AG04450 (cell line): Measurements from ENCODE around the gene MRTO4. TPM values are rescaled to one million over a fixed set of nuclear protein-coding genes. Genes with fewer than 3 reads are reported as not detected.
"Not testable (repeated sequence)": the region's sequence is repeated elsewhere in the genome, so short reads cannot be mapped to it uniquely, and the experiment has no call there.

ENCODE experiments used
- CTCF ChIA-PET: fragments of 300-600, 350-600 bp; formaldehyde crosslinking; extraction: SDS; loops from one replicate; lab custom pipeline; 2022; ENCODE audit warnings: antibody characterized with exemption, inconsistent platforms; lab: Charles Lee
- POLR2A ChIA-PET: fragments of 350-600 bp; formaldehyde crosslinking; extraction: SDS; loops from one replicate; lab custom pipeline; 2021; ENCODE audit warnings: antibody characterized with exemption, inconsistent platforms; lab: Yijun Ruan, JAX
- DNase-seq: peaks from one replicate; pipeline ENCODE4 v3.0.0-alpha.2; 2011; ENCODE audit warnings: low read depth, low spot score
- H3K27ac ChIP-seq: one replicate; pipeline ENCODE4 v1.5.1; 2012; ENCODE audit warnings: low read depth, low read length, control low read depth
- H3K27me3 ChIP-seq: one replicate; pipeline ENCODE4 v1.6.0; 2012; ENCODE audit warnings: low read length; ENCODE audit not compliant: control insufficient read depth, insufficient read depth
- H3K4me3 ChIP-seq: 2 replicates; pipeline ENCODE4 v1.5.1; 2011; ENCODE audit warnings: mild to moderate bottlenecking, low read depth, low read length, control low read depth
- H3K9me3 ChIP-seq: 2 replicates; pipeline ENCODE4 v1.5.1; 2012; ENCODE audit warnings: low read length; ENCODE audit not compliant: control insufficient read depth, insufficient read depth
- polyA plus RNA-seq: library from polyadenylated mRNA; depleted of rRNA; stranded (reverse); fragments of >200 nt; gene quantifications from 2 replicates; pipeline ENCODE4 v1.2.3, GENCODE V29; 2011
- TF ChIP-seq, protein P1 (sequence below): IDR thresholded peaks from 2 replicates; pipeline ENCODE4 v1.5.1; 2011; ENCODE audit warnings: low read depth, low read length, control low read depth, inconsistent platforms

The MRTO4 gene
- polyA plus RNA-seq, 1 experiment: 30.8 TPM

DNA sequence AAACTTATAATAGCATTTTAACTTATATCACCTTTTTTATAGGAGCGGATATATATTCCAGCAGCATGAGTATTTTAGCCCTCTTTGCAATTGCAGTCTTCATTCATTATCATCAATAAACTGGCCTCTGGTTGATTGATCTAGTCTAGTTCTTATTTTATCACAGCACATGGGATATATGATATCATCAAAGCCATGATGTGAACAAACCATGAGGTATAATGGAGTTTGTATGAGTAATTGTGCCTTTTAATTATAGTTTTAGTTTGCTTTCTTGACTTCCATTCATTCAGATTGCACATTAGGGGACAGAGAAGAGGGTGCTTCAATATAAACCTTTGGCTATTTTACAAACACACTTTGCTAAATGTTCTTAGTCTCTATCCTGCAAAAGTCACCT lies 38.0 kb upstream of the MRTO4 start:
- POLR2A ChIA-PET: no interaction called here
- TF ChIP-seq, protein P1, sequence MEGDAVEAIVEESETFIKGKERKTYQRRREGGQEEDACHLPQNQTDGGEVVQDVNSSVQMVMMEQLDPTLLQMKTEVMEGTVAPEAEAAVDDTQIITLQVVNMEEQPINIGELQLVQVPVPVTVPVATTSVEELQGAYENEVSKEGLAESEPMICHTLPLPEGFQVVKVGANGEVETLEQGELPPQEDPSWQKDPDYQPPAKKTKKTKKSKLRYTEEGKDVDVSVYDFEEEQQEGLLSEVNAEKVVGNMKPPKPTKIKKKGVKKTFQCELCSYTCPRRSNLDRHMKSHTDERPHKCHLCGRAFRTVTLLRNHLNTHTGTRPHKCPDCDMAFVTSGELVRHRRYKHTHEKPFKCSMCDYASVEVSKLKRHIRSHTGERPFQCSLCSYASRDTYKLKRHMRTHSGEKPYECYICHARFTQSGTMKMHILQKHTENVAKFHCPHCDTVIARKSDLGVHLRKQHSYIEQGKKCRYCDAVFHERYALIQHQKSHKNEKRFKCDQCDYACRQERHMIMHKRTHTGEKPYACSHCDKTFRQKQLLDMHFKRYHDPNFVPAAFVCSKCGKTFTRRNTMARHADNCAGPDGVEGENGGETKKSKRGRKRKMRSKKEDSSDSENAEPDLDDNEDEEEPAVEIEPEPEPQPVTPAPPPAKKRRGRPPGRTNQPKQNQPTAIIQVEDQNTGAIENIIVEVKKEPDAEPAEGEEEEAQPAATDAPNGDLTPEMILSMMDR: no peak

DNA sequence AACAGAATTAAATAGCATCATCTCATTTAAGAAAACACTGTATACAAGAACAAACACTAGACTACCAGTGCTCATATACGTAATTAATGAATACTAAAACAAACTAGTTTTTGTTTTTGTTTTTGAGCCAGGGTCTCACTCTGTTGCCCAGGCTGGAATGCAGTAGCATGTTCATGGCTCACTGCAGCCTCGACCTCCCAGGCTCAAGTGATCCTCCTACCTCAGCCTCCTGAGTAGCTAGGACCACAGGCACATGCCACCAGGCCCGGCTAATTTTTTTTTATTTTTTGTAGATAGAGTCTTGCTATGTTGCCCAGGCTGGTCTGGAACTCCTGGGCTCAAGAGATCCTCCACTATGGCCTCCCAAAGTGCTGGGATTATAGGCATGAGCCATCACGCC lies 35.0 kb upstream of the MRTO4 start:
- POLR2A ChIA-PET, H3K27ac ChIP-seq, DNase-seq, H3K9me3 ChIP-seq, H3K4me3 ChIP-seq, H3K27me3 ChIP-seq: not testable (repeated sequence)
- CTCF ChIA-PET: interaction anchor here (1.5 kb wide), 1 partner anchor 37 kb away, joined by 3 read pairs; no protein-coding TSS in a partner anchor

More for the DNA sequence above, 38.0 kb upstream of the MRTO4 start:
- Histone ChIP-seq H3K9me3 (no peaks in the 10 kb centered on the region), H3K4me3 (no peak overlapping the region), H3K27ac (no peak overlapping the region), H3K27me3 (no peaks in the 10 kb centered on the region)
- DNase-seq: no peak
- CTCF ChIA-PET: no interaction called here

DNA sequence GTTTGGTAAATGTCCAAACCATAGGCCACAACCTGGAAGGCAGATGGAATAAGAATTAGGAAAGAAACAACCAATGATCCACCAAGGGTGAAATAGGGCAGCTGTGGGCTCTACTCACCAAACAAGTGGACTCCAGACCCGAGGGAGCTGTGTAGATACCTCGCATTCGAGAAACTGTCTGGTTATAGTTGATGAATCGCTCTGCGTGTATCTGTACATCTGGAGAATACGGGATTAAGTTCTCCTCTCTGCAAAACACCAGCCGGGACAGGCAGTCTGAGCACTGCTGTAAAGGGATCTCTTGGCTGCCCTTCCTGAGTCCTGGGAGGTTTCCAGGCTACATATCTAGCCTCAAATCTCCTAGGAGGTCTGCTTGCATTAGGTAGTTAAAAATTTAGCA lies 32.2 kb upstream of the MRTO4 start:
- Histone ChIP-seq H3K27ac (peak overlapping the region; percentile 31), H3K9me3 (no peaks in the 10 kb centered on the region), H3K4me3 (no peak overlapping the region), H3K27me3 (no peaks in the 10 kb centered on the region)
- TF ChIP-seq, protein P1: no peak
- no peak for DNase-seq
- CTCF ChIA-PET: interaction anchor here (1.4 kb wide), 1 partner anchor 21 kb away, joined by 4 read pairs; no protein-coding TSS in a partner anchor
- POLR2A ChIA-PET: interaction anchor here (1.1 kb wide), 1 partner anchor 9 kb away, joined by 5 read pairs; no protein-coding TSS in a partner anchor

DNA sequence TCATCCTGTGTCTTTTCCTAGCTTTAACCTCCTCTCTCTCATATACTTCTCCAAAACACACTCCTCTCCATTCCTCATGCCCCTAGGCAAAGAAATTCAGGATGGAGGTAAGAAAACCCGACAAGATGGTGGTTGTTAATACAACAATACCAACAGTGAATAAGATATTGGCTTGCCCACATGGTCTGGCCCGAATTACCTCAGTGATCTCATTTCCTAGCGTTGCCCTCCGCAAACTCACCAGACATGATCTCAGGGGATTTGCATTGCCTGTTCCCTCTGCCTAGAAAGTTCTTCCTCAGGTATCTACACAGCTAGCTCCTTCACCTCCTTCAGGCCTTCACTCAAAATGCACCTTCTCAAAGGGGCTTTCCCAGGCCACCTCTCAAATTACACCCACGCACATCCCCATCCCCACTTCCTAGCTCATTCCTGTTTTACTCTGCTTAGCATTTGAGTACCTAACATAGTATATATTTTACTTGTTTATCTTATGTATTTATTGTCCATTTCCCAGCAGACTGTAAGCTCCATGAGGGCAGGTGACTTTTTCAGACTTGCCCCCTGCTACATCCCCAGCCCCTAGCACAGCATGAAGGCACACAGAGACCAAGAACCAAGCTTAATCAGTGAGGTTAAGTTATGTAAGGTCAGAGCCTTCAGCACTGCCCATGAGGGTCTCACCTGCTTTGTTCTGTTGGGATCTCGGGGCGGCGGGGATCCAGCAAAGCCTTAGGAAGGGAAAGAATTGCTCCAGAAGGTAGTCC lies 31.3 kb upstream of the MRTO4 start:
- DNase-seq: no peak
- ChIA-PET POLR2A (interaction anchor here (1.1 kb wide), 1 partner anchor 9 kb away, joined by 5 read pairs; no protein-coding TSS in a partner anchor), CTCF (interaction anchor here (1.4 kb wide), 1 partner anchor 20 kb away, joined by 4 read pairs; no protein-coding TSS in a partner anchor)
- TF ChIP-seq, protein P1: no peak
- Histone ChIP-seq H3K9me3 (no peaks in the 10 kb centered on the region), H3K27me3 (no peaks in the 10 kb centered on the region), H3K27ac (peak overlapping the region; percentile 65), H3K4me3 (no peak overlapping the region)

DNA sequence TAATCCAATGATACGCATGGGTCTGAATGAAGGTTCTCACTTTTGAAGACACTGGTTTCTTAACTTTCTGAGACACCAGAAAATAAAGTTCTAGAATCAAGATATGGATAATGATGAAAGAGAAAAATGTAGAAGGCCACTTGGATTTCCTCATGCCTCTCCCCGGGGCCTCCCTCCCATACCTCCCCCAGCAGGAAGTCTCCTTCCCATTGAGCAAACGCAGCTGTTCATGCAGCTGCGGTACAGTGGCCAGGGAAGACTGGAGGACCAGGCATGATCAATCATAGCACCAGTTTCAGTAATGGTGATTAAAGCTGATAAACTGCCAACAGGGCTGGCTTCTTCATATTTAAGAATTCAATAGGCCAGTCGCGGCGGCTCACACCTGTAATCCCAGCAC lies 30.6 kb upstream of the MRTO4 start:
- Histone ChIP-seq H3K9me3 (no peaks in the 10 kb centered on the region), H3K4me3 (no peak overlapping the region), H3K27me3 (no peaks in the 10 kb centered on the region), H3K27ac (no peak overlapping the region)
- ChIA-PET POLR2A (no interaction called here), CTCF (interaction anchor here (2.9 kb wide), 1 partner anchor 20 kb away, joined by 11 read pairs; no protein-coding TSS in a partner anchor)
- TF ChIP-seq, protein P1: no peak
- DNase-seq: no peak
